Measurements from ENCODE around the gene ACACA.
"Not testable (repeated sequence)": the region's sequence is repeated elsewhere in the genome, so short reads cannot be mapped to it uniquely, and the experiment has no call there.

Gene ACACA

GRCh38 chr17:37425268-37425667 lies 18.6 kb upstream of the ACACA start:
- Histone ChIP-seq H3K4me3 (ENCODE audit: low read length) (no peak overlapping the region), H3K36me3 (ENCODE audit: control insufficient read depth, insufficient read depth, low read length, severe bottlenecking) (peaks cover 64% of the 10 kb centered on the region), H3K9ac (ENCODE audit: low read length) (no peak overlapping the region), H3K9me3 (ENCODE audit: control insufficient read depth, low read length) (no peaks in the 10 kb centered on the region), H3K4me1 (ENCODE audit: control insufficient read depth, insufficient read depth, low read length) (peaks cover 10% of the 10 kb centered on the region), H3K27me3 (replicated peaks; ENCODE audit: control insufficient read depth, insufficient read depth, low read length) (no peaks in the 10 kb centered on the region)
- DNase-seq (ENCODE audit: low read depth): no peak

- Histone ChIP-seq H3K36me3 (ENCODE audit: control insufficient read depth, insufficient read depth, low read length, severe bottlenecking) (peaks cover 71% of the 10 kb centered on the region), H3K4me3 (ENCODE audit: low read length) (no peak overlapping the region), H3K27me3 (replicated peaks; ENCODE audit: control insufficient read depth, insufficient read depth, low read length) (no peaks in the 10 kb centered on the region), H3K9ac (ENCODE audit: low read length) (no peak overlapping the region), H3K4me1 (ENCODE audit: control insufficient read depth, insufficient read depth, low read length) (no peaks in the 10 kb centered on the region), H3K9me3 (ENCODE audit: control insufficient read depth, low read length) (no peaks in the 10 kb centered on the region)
- DNase-seq (ENCODE audit: low read depth): no peak
Observed at GRCh38 chr17:37422971-37423625, 16.5 kb upstream of the ACACA start.

DNA sequence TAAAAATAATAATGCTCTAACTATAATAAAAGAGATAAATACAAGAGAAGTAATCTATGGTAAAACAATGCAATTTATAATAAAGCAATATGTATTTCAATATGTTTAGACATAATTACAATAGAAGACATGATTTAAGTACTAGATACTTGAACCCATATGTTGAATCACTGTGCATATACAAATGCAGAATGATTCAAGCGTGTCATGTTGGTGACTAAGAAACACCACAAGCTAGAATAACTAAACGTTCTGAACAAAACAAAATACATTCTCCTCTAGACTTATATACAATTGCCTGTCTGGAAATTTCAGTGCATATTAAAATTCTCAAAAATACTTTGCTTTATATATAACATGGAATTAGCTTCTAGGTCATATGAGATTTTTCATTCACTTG lies 11.2 kb upstream of the ACACA start:
- H3K36me3 ChIP-seq (ENCODE audit: control insufficient read depth, insufficient read depth, low read length, severe bottlenecking): peaks cover 47% of the 10 kb centered on the region
- H3K4me3 ChIP-seq (ENCODE audit: low read length): no peak overlapping the region
- no peaks in the 10 kb centered on the region for H3K4me1 ChIP-seq (ENCODE audit: control insufficient read depth, insufficient read depth, low read length)
- no peak overlapping the region for H3K9ac ChIP-seq (ENCODE audit: low read length)
- no peaks in the 10 kb centered on the region for H3K9me3 ChIP-seq (ENCODE audit: control insufficient read depth, low read length)
- no peaks in the 10 kb centered on the region for H3K27me3 ChIP-seq (replicated peaks; ENCODE audit: control insufficient read depth, insufficient read depth, low read length)
- no peak for DNase-seq (ENCODE audit: low read depth)

GRCh38 chr17:37413875-37414519 lies 7.4 kb upstream of the ACACA start:
- peaks cover 52% of the 10 kb centered on the region for H3K36me3 ChIP-seq (ENCODE audit: control insufficient read depth, insufficient read depth, low read length, severe bottlenecking)
- no peak overlapping the region for H3K4me3 ChIP-seq (ENCODE audit: low read length)
- DNase-seq (ENCODE audit: low read depth): no peak
- H3K9me3 ChIP-seq (ENCODE audit: control insufficient read depth, low read length): no peaks in the 10 kb centered on the region
- H3K9ac ChIP-seq (ENCODE audit: low read length): no peak overlapping the region
- H3K4me1 ChIP-seq (ENCODE audit: control insufficient read depth, insufficient read depth, low read length): peaks cover 11% of the 10 kb centered on the region
- H3K27me3 ChIP-seq (replicated peaks; ENCODE audit: control insufficient read depth, insufficient read depth, low read length): no peaks in the 10 kb centered on the region

- DNase-seq (ENCODE audit: low read depth): no peak
- Histone ChIP-seq H3K4me3 (ENCODE audit: low read length) (no peak overlapping the region), H3K36me3 (ENCODE audit: control insufficient read depth, insufficient read depth, low read length, severe bottlenecking) (peaks cover 41% of the 10 kb centered on the region), H3K9ac (ENCODE audit: low read length) (no peak overlapping the region), H3K4me1 (ENCODE audit: control insufficient read depth, insufficient read depth, low read length) (peaks cover 21% of the 10 kb centered on the region), H3K9me3 (ENCODE audit: control insufficient read depth, low read length) (no peaks in the 10 kb centered on the region), H3K27me3 (replicated peaks; ENCODE audit: control insufficient read depth, insufficient read depth, low read length) (no peaks in the 10 kb centered on the region)
Observed at GRCh38 chr17:37410357-37410756, 3.7 kb upstream of the ACACA start.

DNA sequence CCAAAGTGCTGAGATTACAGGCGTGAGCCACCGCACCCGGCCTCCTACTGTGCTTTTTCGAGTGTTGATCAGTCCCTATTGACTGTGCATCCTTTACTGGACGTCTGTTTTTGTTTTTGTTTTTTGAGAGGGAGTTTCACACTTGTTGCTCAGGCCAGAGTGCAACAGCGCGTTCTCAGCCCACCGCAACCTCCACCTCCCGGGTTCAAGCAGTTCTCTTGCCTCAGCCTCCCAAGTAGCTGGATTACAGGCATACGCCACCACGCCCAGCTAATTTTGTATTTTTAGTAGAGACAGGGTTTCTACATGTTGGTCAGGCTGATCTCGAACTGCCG lies 1.5 kb upstream of the ACACA start:
- not testable (repeated sequence) for DNase-seq (ENCODE audit: low read depth); H3K4me3 ChIP-seq (ENCODE audit: low read length); H3K9ac ChIP-seq (ENCODE audit: low read length); H3K9me3 ChIP-seq (ENCODE audit: control insufficient read depth, low read length); H3K27me3 ChIP-seq (replicated peaks; ENCODE audit: control insufficient read depth, insufficient read depth, low read length)
- Histone ChIP-seq H3K4me1 (ENCODE audit: control insufficient read depth, insufficient read depth, low read length) (peaks cover 28% of the 10 kb centered on the region), H3K36me3 (ENCODE audit: control insufficient read depth, insufficient read depth, low read length, severe bottlenecking) (peaks cover 23% of the 10 kb centered on the region)

GRCh38 chr17:37405955-37406634 lies 541 bp downstream of the ACACA start:
- peaks cover 28% of the 10 kb centered on the region for H3K4me1 ChIP-seq (ENCODE audit: control insufficient read depth, insufficient read depth, low read length)
- no peaks in the 10 kb centered on the region for H3K27me3 ChIP-seq (replicated peaks; ENCODE audit: control insufficient read depth, insufficient read depth, low read length)
- no peak for DNase-seq (ENCODE audit: low read depth)
- H3K4me3 ChIP-seq (ENCODE audit: low read length): peak overlapping the region; percentile 87
- peaks cover 3% of the 10 kb centered on the region for H3K36me3 ChIP-seq (ENCODE audit: control insufficient read depth, insufficient read depth, low read length, severe bottlenecking)
- peak overlapping the region; percentile 95 for H3K9ac ChIP-seq (ENCODE audit: low read length)
- H3K9me3 ChIP-seq (ENCODE audit: control insufficient read depth, low read length): no peaks in the 10 kb centered on the region

DNA sequence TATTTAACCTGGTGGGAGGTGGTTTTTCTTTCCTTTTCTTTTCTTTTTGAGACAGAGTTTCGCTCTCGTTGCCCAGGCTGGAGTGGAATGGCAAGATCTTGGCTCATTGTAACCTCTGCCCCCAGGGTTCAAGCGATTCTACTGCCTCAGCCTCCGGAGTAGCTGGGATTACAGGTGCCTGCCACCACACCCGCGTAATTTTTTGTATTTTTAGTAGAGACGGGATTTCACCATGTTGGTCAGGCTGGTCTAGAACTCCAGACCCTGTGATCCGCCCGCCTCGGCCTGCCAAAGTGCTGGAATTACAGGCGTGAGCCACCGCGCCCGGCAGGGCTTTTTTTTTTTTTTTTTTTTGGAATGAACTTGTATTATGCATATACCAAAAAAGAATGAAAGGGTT lies 1.1 kb downstream of the ACACA start:
- not testable (repeated sequence) for H3K36me3 ChIP-seq (ENCODE audit: control insufficient read depth, insufficient read depth, low read length, severe bottlenecking); DNase-seq (ENCODE audit: low read depth); H3K27me3 ChIP-seq (replicated peaks; ENCODE audit: control insufficient read depth, insufficient read depth, low read length); H3K9me3 ChIP-seq (ENCODE audit: control insufficient read depth, low read length)
- peak overlapping the region; percentile 95 for H3K9ac ChIP-seq (ENCODE audit: low read length)
- peaks cover 24% of the 10 kb centered on the region for H3K4me1 ChIP-seq (ENCODE audit: control insufficient read depth, insufficient read depth, low read length)
- peak overlapping the region; percentile 87 for H3K4me3 ChIP-seq (ENCODE audit: low read length)

DNA sequence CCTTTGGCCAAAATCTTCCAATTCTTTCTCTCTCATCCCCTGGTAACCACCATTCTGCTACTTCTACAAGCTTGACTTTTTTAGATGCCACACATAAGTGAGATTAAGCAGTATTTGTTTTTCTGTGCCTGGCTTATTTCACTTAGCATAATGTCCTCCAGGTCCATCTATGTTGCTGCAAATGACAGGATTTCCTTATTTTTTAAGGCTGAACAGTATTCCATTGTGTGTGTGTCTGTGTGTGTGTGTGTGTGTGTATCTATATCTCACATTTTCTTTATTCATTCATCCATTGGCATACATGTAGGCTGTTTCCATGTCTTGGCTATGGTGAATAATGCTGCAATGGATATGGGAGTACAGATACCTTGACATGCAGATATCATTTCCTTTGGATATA lies 6.1 kb downstream of the ACACA start:
- DNase-seq (ENCODE audit: low read depth): no peak
- Histone ChIP-seq H3K9ac (ENCODE audit: low read length) (no peak overlapping the region), H3K4me1 (ENCODE audit: control insufficient read depth, insufficient read depth, low read length) (peaks cover 8% of the 10 kb centered on the region), H3K9me3 (ENCODE audit: control insufficient read depth, low read length) (no peaks in the 10 kb centered on the region), H3K4me3 (ENCODE audit: low read length) (no peak overlapping the region), H3K36me3 (ENCODE audit: control insufficient read depth, insufficient read depth, low read length, severe bottlenecking) (no peaks in the 10 kb centered on the region), H3K27me3 (replicated peaks; ENCODE audit: control insufficient read depth, insufficient read depth, low read length) (no peaks in the 10 kb centered on the region)

DNA sequence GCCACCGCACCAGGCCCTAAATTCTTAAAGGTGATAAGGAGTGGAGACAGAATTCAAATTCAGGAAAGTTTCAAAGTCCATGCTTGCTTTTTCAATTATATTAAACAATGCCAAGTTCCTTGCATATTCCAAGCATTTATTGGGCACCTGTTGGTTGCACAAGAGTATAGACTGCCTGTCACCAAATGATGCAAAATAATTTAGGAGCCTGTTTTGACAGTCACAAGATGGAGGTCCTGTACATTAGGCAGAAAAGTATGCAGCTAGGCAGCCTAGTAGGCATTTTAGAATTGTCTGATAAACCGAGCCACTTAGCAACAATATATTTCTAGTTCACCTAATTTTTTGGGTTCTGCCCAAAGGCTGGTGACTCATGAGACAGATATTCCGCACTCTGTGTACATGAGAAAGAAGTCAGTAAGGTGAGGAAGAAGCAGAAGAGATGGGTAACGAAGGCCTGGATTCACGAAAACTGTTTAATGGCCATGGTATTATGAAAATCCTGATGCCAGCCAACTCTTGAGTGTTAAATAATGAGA lies 7.3 kb downstream of the ACACA start:
- H3K4me1 ChIP-seq (ENCODE audit: control insufficient read depth, insufficient read depth, low read length): no peaks in the 10 kb centered on the region
- H3K36me3 ChIP-seq (ENCODE audit: control insufficient read depth, insufficient read depth, low read length, severe bottlenecking): no peaks in the 10 kb centered on the region
- H3K9ac ChIP-seq (ENCODE audit: low read length): no peak overlapping the region
- no peaks in the 10 kb centered on the region for H3K9me3 ChIP-seq (ENCODE audit: control insufficient read depth, low read length)
- no peak for DNase-seq (ENCODE audit: low read depth)
- H3K4me3 ChIP-seq (ENCODE audit: low read length): no peak overlapping the region
- H3K27me3 ChIP-seq (replicated peaks; ENCODE audit: control insufficient read depth, insufficient read depth, low read length): no peaks in the 10 kb centered on the region

- DNase-seq (ENCODE audit: low read depth): no peak
- H3K4me1 ChIP-seq (ENCODE audit: control insufficient read depth, insufficient read depth, low read length): peaks cover 21% of the 10 kb centered on the region
- H3K9me3 ChIP-seq (ENCODE audit: control insufficient read depth, low read length): no peaks in the 10 kb centered on the region
- H3K36me3 ChIP-seq (ENCODE audit: control insufficient read depth, insufficient read depth, low read length, severe bottlenecking): no peaks in the 10 kb centered on the region
- H3K27me3 ChIP-seq (replicated peaks; ENCODE audit: control insufficient read depth, insufficient read depth, low read length): no peaks in the 10 kb centered on the region
- H3K9ac ChIP-seq (ENCODE audit: low read length): no peak overlapping the region
- H3K4me3 ChIP-seq (ENCODE audit: low read length): no peak overlapping the region
Observed at GRCh38 chr17:37393352-37393751, 13.3 kb downstream of the ACACA start.
